GM12878 (cell line): ENCODE results near the gene RNF150. TPM values are rescaled to one million over a fixed set of nuclear protein-coding genes. Genes with fewer than 3 reads are reported as not detected.
A peak's percentile ranks its signal among the peaks of the same experiment; 100 is the strongest.

Experiments used
- ATAC-seq: fragments of 200-7000 bp; cut with Tn5 transposase; 3 replicates; pipeline ENCODE4 v1.9.1; 2020; ENCODE audit warnings: mild to moderate bottlenecking, moderate library complexity
- Bru-seq: library from RNA; stranded (reverse); fragments of 400-500 nt; gene quantifications from one replicate; lab custom pipeline; 2021; lab: Mats Ljungman, UMichigan
- BruChase-seq, 2 experiments: library from RNA; stranded (reverse); fragments of 400-500 nt; gene quantifications; one replicate each; lab custom pipeline; 2021; lab: Mats Ljungman, UMichigan
- BruUV-seq: library from RNA; stranded (reverse); fragments of 400-500 nt; replicated peaks from 2 replicates; lab custom pipeline; 2021; lab: Mats Ljungman, UMichigan
- CTCF ChIA-PET: fragments of 300-600 bp; sonication (Branson Sonifier 250); formaldehyde crosslinking; extraction: SDS; loops from one replicate; lab custom pipeline; 2021; ENCODE audit warnings: inconsistent platforms; lab: Yijun Ruan, JAX
- POLR2A ChIA-PET: fragments of 350-600 bp; formaldehyde crosslinking; extraction: SDS; loops from one replicate; lab custom pipeline; 2021; ENCODE audit warnings: inconsistent platforms; lab: Charles Lee
- RAD21 ChIA-PET: fragments of 300-600 bp; sonication (Branson Sonifier 250); formaldehyde crosslinking; loops from one replicate; lab custom pipeline; 2023; ENCODE audit warnings: antibody characterized with exemption; ENCODE audit not compliant: unreplicated experiment; lab: Charles Lee
- SMC1A ChIA-PET: fragments of 300-600 bp; sonication (Branson Sonifier 250); formaldehyde crosslinking; loops from one replicate; lab custom pipeline; 2023; ENCODE audit not compliant: unreplicated experiment, uncharacterized antibody; lab: Charles Lee
- DNase-seq: peaks from one replicate; pipeline ENCODE4 v3.0.0-alpha.2; 2011; ENCODE audit warnings: low read depth, low spot score
- FAIRE-seq: peaks from 3 replicates; lab custom pipeline; 2011; peaks lifted over from hg19 to GRCh38; lab: Jason Lieb, UNC
- H2AFZ ChIP-seq: 2 replicates; pipeline ENCODE4 v1.6.0; 2011; ENCODE audit warnings: low read depth, low read length, control low read depth; ENCODE audit not compliant: control insufficient read depth
- H3K27ac ChIP-seq: 2 replicates; pipeline ENCODE4 v1.5.1; 2011; ENCODE audit warnings: control low read depth; ENCODE audit not compliant: control insufficient read depth, insufficient read depth
- H3K27me3 ChIP-seq, 2 experiments: replicated peaks in 1 of 2; 2 replicates each; pipeline versions ENCODE4 v1.6.0 to v1.6.1; 2011; ENCODE audit warnings: low read length in 1 of 2; ENCODE audit not compliant: control insufficient read depth in 2 of 2, insufficient read depth in 2 of 2
- H3K36me3 ChIP-seq, 2 experiments: 2 replicates each; pipeline ENCODE4 v1.5.1; 2011; ENCODE audit warnings: low read length in 1 of 2; ENCODE audit not compliant: control insufficient read depth in 2 of 2, insufficient read depth in 2 of 2
- H3K4me1 ChIP-seq: 2 replicates; pipeline ENCODE4 v1.6.1; 2011; ENCODE audit warnings: mild to moderate bottlenecking, low read length, moderate library complexity, mixed read lengths; ENCODE audit not compliant: control insufficient read depth, insufficient read depth
- H3K4me2 ChIP-seq: 2 replicates; pipeline ENCODE4 v1.6.0; 2011; ENCODE audit warnings: control low read depth; ENCODE audit not compliant: control insufficient read depth, insufficient read depth
- H3K4me3 ChIP-seq: fragments of 200-600 bp; sonication (generic); 2 replicates; pipeline ENCODE4 v1.5.1; 2016
- H3K79me2 ChIP-seq: 2 replicates; pipeline ENCODE4 v1.6.0; 2011; ENCODE audit warnings: low read length; ENCODE audit not compliant: control insufficient read depth, insufficient read depth
- H3K9ac ChIP-seq: 2 replicates; pipeline ENCODE4 v1.8.0; 2011; ENCODE audit warnings: low read length, control low read depth, mixed read lengths; ENCODE audit not compliant: control insufficient read depth, insufficient read depth
- H3K9me3 ChIP-seq: replicated peaks from 3 replicates; pipeline ENCODE4 v1.5.1; 2011; ENCODE audit warnings: mild to moderate bottlenecking, low read length; ENCODE audit not compliant: control insufficient read depth, insufficient read depth
- H4K20me1 ChIP-seq: 2 replicates; pipeline ENCODE4 v1.6.0; 2011; ENCODE audit not compliant: control insufficient read depth, insufficient read depth
- CBX3 ChIP-seq: fragments of 200-600 bp; sonication (generic); IDR thresholded peaks from 2 replicates; pipeline ENCODE4 v1.6.1; 2016; ENCODE audit warnings: low read depth, borderline replicate concordance
- EZH2 ChIP-seq: IDR thresholded peaks from 2 replicates; pipeline ENCODE4 v1.6.1; 2012; ENCODE audit warnings: low read depth, mild to moderate bottlenecking, control low read depth, inconsistent platforms, low read length, borderline replicate concordance; ENCODE audit not compliant: control insufficient read depth
- IKZF1 ChIP-seq: fragments of 450-650 bp; conservative IDR thresholded peaks from 2 replicates; pipeline ENCODE4 v1.6.1; 2017; ENCODE audit warnings: antibody characterized with exemption, mild to moderate bottlenecking
- MEF2B ChIP-seq: fragments of 450-650 bp; IDR thresholded peaks from 2 replicates; pipeline ENCODE4 v1.6.1; 2018; ENCODE audit warnings: mild to moderate bottlenecking, moderate library complexity; ENCODE audit not compliant: partially characterized antibody, poor library complexity, severe bottlenecking
- MYB ChIP-seq: fragments of 150-350 bp; IDR thresholded peaks from 2 replicates; pipeline ENCODE4 v1.6.1; 2014; ENCODE audit warnings: mild to moderate bottlenecking, low read depth, low read length, borderline replicate concordance
- MYC ChIP-seq: IDR thresholded peaks from 2 replicates; pipeline ENCODE4 v1.6.1; 2011; ENCODE audit warnings: mild to moderate bottlenecking, low read length, moderate library complexity, inconsistent platforms; ENCODE audit not compliant: insufficient read depth, insufficient replicate concordance, insufficient read length, severe bottlenecking
- NFYA ChIP-seq: IDR thresholded peaks from 2 replicates; pipeline ENCODE4 v1.6.1; 2011; ENCODE audit warnings: low read depth, mild to moderate bottlenecking, low read length, improper control_type of control experiment, borderline replicate concordance
- NR2C1 ChIP-seq: fragments of 450-650 bp; IDR thresholded peaks from 2 replicates; pipeline ENCODE4 v1.6.1; 2017; ENCODE audit warnings: antibody characterized with exemption, mild to moderate bottlenecking, moderate library complexity
- NR2F1 ChIP-seq: fragments of 450-650 bp; conservative IDR thresholded peaks from 2 replicates; pipeline ENCODE4 v1.6.1; 2017; ENCODE audit warnings: mild to moderate bottlenecking
- RAD21 ChIP-seq: IDR thresholded peaks from 2 replicates; pipeline ENCODE4 v1.6.1; 2011; ENCODE audit warnings: mild to moderate bottlenecking, low read depth, low read length, moderate library complexity; ENCODE audit not compliant: insufficient read depth
- SMC3 ChIP-seq: IDR thresholded peaks from 2 replicates; pipeline ENCODE4 v1.6.1; 2011; ENCODE audit warnings: low read length, improper control_type of control experiment, borderline replicate concordance
- SPI1 ChIP-seq: IDR thresholded peaks from 2 replicates; pipeline ENCODE4 v1.6.1; 2011; ENCODE audit warnings: low read depth, mild to moderate bottlenecking, low read length, moderate library complexity, borderline replicate concordance; ENCODE audit not compliant: insufficient read depth
- TARDBP ChIP-seq: IDR thresholded peaks from 2 replicates; pipeline ENCODE4 v1.6.1; 2016; ENCODE audit warnings: borderline replicate concordance
- TCF7 ChIP-seq: IDR thresholded peaks from 2 replicates; pipeline ENCODE4 v1.6.1; 2014; ENCODE audit warnings: antibody characterized with exemption, borderline replicate concordance
- WGBS: methylation state at CpG from one replicate; pipeline ENCODE4 v1.1.6; 2016; ENCODE audit warnings: low lambda C conversion rate; ENCODE audit not compliant: insufficient replicate concordance, insufficient coverage; ENCODE audit errors: missing lambda C conversion rate; 5-methylcytosine and 5-hydroxymethylcytosine counted together
- in situ Hi-C: fragments of 300-500 bp; cut with MboI; formaldehyde crosslinking; loops from 9 replicates; pipeline ENCODE4 v1.14.3; 2018; ENCODE audit warnings: mixed read lengths
- intact Hi-C: fragments of 100-400 bp; cut with micrococcal nuclease; formaldehyde crosslinking; loops from one replicate; pipeline ENCODE4 v1.14.2; 2022; ENCODE audit not compliant: unreplicated experiment
- long read RNA-seq, 2 experiments: library from polyadenylated mRNA; unstranded; transcript quantifications; one replicate each; pipeline ENCODE4 v2.0.0, GENCODE V29; 2019 to 2020
- polyA minus RNA-seq, 3 experiments: library from RNA; depleted of rRNA, polyadenylated mRNA; stranded (reverse); fragments of >200 nt; gene quantifications; 2 replicates each; pipeline ENCODE4 v1.2.3, GENCODE V29; 2011
- polyA plus RNA-seq, 11 experiments: library from polyadenylated mRNA; depleted of rRNA in 4 of 11; unstranded in 6 of 11; stranded (reverse) in 5 of 11; fragments of >200 nt; fragmentation: Nextera tagmentation in 4 of 11; fragmentation: Illumina TruSeq in 1 of 11; extraction: Ambion mirVana in 4 of 11; extraction: Trizol in 1 of 11; gene quantifications; 1 replicate in 1 of 11; 2 replicates in 10 of 11; pipeline versions ENCODE4 v1.2.1 to v1.2.3, GENCODE V29; 2011 to 2016; ENCODE audit warnings: inconsistent platforms in 2 of 11, missing spikeins in 2 of 11, low read depth in 1 of 11
- total RNA-seq, 4 experiments: library from RNA; depleted of rRNA in 3 of 4; stranded (reverse); fragments of >200 nt in 3 of 4; fragmentation: Illumina TruSeq in 1 of 4; extraction: Trizol in 1 of 4; gene quantifications; 2 replicates each; pipeline versions ENCODE4 v1.2.1 to v1.2.3, GENCODE V29; 2013 to 2021
- TF ChIP-seq, protein P1 (sequence below): fragments of 450-650 bp; formaldehyde crosslinking; IDR thresholded peaks from 2 replicates; pipeline ENCODE4 v1.4.0; 2020; ENCODE audit warnings: mild to moderate bottlenecking, moderate library complexity

Gene RNF150
- 1.9 and 2.0 TPM in 2 replicates for total RNA-seq (2013; cell fraction: nucleolus; rRNA removed)
- total RNA-seq (2014; rRNA removed), result 0.06 TPM in 1 of 2 replicates, not detected in the other
- total RNA-seq (2014; rRNA removed; fragmentation: Illumina TruSeq; extraction: Trizol), result not detected in 2 replicates
- total RNA-seq (2021), result 0.03 TPM in 1 of 2 replicates, not detected in the other
- polyA plus RNA-seq (2011; ENCODE audit: low read depth), result not detected
- 2.0 and 2.3 TPM in 2 replicates for polyA plus RNA-seq (2011; rRNA removed)
- 1.6 and 2.6 TPM in 2 replicates for polyA plus RNA-seq (2011; cell fraction: cytosol; rRNA removed)
- polyA plus RNA-seq (2011; cell fraction: nucleus; rRNA removed), result 4.7 and 5.0 TPM in 2 replicates
- polyA plus RNA-seq (2012), result not detected in 2 replicates
- 0.01 TPM in 1 of 2 replicates, not detected in the other for polyA plus RNA-seq (2014; fragmentation: Illumina TruSeq; extraction: Trizol)
- not detected for polyA plus RNA-seq (2014; fragmentation: Nextera tagmentation; extraction: Ambion mirVana)
- 0.01 TPM in 1 of 2 replicates, not detected in the other for polyA plus RNA-seq (2014; rRNA removed)
- polyA plus RNA-seq (2016; fragmentation: Nextera tagmentation; extraction: Ambion mirVana), result not detected
- 4.5 and 8.6 TPM in 2 replicates for polyA minus RNA-seq (2011; rRNA and poly(A)+ RNA removed)
- polyA minus RNA-seq (2011; cell fraction: cytosol; rRNA and poly(A)+ RNA removed), result 1.1 and 1.5 TPM in 2 replicates
- 3.4 and 5.7 TPM in 2 replicates for polyA minus RNA-seq (2011; cell fraction: nucleus; rRNA and poly(A)+ RNA removed)
- Bru-seq, nascent RNA, result percentile 28 among the genes with signal in this experiment
- percentile 17 among the genes with signal in this experiment for BruChase-seq, experiment 1, labeled RNA remaining after a 6-hour chase
- BruChase-seq, experiment 2, labeled RNA remaining after a 2-hour chase, result percentile 22 among the genes with signal in this experiment
- long read RNA-seq, experiment 1, result 0 reads
- long read RNA-seq, experiment 2, result 0 reads

DNA sequence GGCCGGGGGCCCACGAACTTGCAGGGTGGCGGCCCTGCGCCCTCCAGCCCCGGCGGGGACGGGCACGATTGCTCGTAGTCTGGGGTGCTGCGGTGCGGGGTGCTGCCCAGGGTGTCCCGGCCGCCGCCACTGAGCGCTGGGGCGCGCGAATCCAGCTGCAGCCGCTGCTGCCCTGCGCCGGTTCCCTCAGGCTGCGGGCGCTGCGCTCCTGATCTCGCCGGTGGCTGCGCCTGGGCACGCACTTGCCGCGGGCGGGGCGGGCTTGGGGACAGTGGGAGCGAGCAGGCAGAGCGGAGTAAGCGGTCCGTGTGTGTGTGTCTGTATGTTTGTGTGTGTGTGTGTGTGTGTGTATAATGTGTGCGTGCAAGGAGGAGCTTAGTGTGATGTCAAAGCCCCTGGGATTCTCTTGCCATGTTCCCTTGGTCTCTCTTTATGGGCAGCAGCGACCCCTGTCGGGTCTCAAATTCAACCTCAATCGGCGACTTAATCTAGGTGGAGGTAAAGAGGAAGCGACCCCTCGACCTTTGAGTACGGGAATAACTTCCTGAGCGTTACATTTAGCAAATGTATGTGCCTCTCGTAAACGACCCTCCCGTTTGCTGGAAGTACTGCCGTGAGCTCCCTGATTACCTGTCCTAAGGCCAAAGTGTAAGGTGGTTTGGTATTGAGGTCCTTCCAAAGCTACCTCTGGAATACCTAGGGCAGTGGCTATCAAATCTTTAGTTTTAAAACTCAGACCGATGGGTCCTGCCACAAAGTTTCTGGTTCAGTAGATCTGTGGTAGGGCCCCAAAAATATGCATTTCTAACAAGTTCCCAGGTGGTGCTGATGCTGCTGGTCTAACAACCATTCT is at the start of gene RNF150:
TSS of gene RNF150 (minus strand) at position 324 of the 853 bp plus-strand sequence.
- H3K9me3 ChIP-seq, result no peaks in the 10 kb centered on the region
- H4K20me1 ChIP-seq, result no peaks in the 10 kb centered on the region
- intact Hi-C loops, result loop anchor here (1.0 to 5.0 kb wide), 3 partner anchors 201 to 272 kb away; no protein-coding TSS in a partner anchor
- no TSS peak for BruUV-seq
- FAIRE-seq (peak; percentile 74), DNase-seq (peak; percentile 9), ATAC-seq (peak; percentile 81)
- H3K4me3 ChIP-seq, result peak within 1 kb of the TSS; percentile 36; the same call in 1 of the 2 replicates
- H3K4me1 ChIP-seq, result no peaks in the 10 kb centered on the region
- 3% methylated on average over 29 of the region's 50 CpGs for WGBS
- in situ Hi-C loops, result no loop called here
- ChIA-PET CTCF (interaction anchor here (0.5 to 1.7 kb wide), 4 partner anchors 105 to 275 kb away, joined by 3 to 5 read pairs (median 4); no protein-coding TSS in a partner anchor), RAD21 (interaction anchor here (1.4 kb wide), 1 partner anchor 274 kb away, joined by 4 read pairs; no protein-coding TSS in a partner anchor), POLR2A (no interaction called here), SMC1A (interaction anchor here (0.6 kb wide), 1 partner anchor 1485 kb away, joined by 5 read pairs; no protein-coding TSS in a partner anchor)
- H3K4me2 ChIP-seq, result no peak within 1 kb of the TSS; the same call in 1 of the 2 replicates
- H3K36me3 ChIP-seq, result no peaks in the 10 kb centered on the region
- H3K79me2 ChIP-seq, result no peaks in the 10 kb centered on the region
- peak within 1 kb of the TSS; percentile 15 for H2AFZ ChIP-seq
- peaks cover 6 to 15% of the 10 kb centered on the region in 2 experiments for H3K27me3 ChIP-seq
- H3K9ac ChIP-seq, result no peak within 1 kb of the TSS
- H3K27ac ChIP-seq, result no peak within 1 kb of the TSS
- TF ChIP-seq EZH2, result 0 out of 2 replicates have a peak, but pooled peaks have one; percentile 74
- no peak for TF ChIP-seq CBX3
- TF ChIP-seq TARDBP, result no peak
- peak; percentile 49; the same call in 1 of the 2 replicates for TF ChIP-seq SPI1
- peak; percentile 59 for TF ChIP-seq RAD21
- no peak for TF ChIP-seq MYC
- TF ChIP-seq NR2F1, result peak; percentile 79
- TF ChIP-seq, protein P1, sequence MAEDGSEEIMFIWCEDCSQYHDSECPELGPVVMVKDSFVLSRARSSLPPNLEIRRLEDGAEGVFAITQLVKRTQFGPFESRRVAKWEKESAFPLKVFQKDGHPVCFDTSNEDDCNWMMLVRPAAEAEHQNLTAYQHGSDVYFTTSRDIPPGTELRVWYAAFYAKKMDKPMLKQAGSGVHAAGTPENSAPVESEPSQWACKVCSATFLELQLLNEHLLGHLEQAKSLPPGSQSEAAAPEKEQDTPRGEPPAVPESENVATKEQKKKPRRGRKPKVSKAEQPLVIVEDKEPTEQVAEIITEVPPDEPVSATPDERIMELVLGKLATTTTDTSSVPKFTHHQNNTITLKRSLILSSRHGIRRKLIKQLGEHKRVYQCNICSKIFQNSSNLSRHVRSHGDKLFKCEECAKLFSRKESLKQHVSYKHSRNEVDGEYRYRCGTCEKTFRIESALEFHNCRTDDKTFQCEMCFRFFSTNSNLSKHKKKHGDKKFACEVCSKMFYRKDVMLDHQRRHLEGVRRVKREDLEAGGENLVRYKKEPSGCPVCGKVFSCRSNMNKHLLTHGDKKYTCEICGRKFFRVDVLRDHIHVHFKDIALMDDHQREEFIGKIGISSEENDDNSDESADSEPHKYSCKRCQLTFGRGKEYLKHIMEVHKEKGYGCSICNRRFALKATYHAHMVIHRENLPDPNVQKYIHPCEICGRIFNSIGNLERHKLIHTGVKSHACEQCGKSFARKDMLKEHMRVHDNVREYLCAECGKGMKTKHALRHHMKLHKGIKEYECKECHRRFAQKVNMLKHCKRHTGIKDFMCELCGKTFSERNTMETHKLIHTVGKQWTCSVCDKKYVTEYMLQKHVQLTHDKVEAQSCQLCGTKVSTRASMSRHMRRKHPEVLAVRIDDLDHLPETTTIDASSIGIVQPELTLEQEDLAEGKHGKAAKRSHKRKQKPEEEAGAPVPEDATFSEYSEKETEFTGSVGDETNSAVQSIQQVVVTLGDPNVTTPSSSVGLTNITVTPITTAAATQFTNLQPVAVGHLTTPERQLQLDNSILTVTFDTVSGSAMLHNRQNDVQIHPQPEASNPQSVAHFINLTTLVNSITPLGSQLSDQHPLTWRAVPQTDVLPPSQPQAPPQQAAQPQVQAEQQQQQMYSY (CRISPR knock-in tag), result no peak
- TF ChIP-seq NR2C1, result peak; percentile 60
- no peak for TF ChIP-seq NFYA
- 0 out of 2 replicates have a peak, but pooled peaks have one; percentile 17 for TF ChIP-seq IKZF1
- TF ChIP-seq MYB, result no peak
- peak; percentile 79 for TF ChIP-seq MEF2B
- TF ChIP-seq SMC3, result peak; percentile 60
- TF ChIP-seq TCF7, result no peak
